GM18508 (cell line): ENCODE measurements around the gene CLDND2.

Experiments used
- ATAC-seq: cut with Tn5 transposase; IDR thresholded peaks from one replicate; pipeline ENCODE4 v1.9.1; 2021; ENCODE audit warnings: moderate number of reproducible peaks; ENCODE audit not compliant: insufficient read depth, unreplicated experiment

The CLDND2 gene

GRCh38 chr19:51357952-51358351, 10.9 kb downstream of the CLDND2 start:
- ATAC-seq, result no peak

DNA sequence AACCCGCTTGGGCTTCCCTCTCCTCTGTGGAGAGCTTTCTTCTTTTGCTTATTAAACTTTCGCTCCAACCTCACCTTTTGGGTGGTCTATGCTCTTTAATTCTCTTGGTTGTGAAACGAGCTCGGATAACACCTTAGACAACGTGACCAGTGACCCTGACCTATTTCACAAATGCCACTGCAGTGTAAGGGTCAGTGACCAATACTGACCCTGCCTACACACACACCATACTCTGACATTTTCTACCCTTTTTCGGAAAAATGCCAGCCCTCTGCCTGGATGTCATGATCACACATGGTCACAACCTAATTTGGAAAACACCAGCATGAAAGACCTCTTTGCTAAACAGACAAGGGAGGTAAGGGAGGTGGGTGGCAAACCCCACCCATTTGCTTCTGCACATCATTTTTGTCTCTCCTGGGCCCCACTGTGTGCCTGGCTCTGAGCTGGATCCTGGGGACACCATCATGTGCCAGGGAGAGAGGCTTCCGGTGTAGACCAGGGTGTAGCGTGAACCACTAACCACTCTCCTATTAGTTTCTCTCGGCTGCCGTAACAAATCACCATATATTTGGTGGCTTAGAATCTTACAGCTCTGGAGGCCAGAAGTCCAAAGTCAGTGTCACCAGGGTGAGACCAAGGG, 12.5 kb downstream of the CLDND2 start:
- ATAC-seq, result no peak

- ATAC-seq, result no peak
These were observed 14.1 kb downstream of the CLDND2 start for GRCh38 chr19:51354742-51355148.

DNA sequence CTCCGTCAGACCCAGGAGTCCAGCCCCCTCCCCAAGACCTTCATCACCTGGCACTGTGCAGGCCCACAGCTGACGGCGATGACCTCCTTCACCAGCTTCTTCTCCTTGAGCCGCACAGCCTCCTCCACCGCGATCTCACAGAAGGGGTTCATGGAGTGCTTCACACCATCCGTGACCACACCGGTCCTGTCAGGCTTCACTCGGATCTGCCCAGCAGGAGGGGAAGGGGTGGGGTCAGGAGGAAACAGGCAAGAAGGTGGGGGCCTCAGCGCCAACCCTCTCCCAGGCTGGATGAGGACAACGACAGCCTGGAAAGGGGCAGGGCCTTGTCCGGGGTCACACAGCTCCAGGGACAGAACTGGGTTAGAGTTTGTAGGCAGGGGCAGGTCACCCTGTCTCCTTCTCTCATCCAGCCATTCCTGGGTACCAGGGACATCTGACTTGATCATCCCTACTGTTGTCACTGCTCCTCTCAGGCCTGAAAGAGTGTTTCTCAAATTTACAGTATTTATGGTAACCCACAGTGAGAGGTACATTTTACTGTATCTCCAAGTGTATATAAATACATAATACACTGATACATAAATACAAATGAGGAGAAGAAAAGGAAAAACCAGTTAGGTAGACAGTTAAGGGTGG, 14.6 kb downstream of the CLDND2 start:
- ATAC-seq, result no peak

- no peak for ATAC-seq
These were observed 15.9 kb downstream of the CLDND2 start for GRCh38 chr19:51352783-51353360.

DNA sequence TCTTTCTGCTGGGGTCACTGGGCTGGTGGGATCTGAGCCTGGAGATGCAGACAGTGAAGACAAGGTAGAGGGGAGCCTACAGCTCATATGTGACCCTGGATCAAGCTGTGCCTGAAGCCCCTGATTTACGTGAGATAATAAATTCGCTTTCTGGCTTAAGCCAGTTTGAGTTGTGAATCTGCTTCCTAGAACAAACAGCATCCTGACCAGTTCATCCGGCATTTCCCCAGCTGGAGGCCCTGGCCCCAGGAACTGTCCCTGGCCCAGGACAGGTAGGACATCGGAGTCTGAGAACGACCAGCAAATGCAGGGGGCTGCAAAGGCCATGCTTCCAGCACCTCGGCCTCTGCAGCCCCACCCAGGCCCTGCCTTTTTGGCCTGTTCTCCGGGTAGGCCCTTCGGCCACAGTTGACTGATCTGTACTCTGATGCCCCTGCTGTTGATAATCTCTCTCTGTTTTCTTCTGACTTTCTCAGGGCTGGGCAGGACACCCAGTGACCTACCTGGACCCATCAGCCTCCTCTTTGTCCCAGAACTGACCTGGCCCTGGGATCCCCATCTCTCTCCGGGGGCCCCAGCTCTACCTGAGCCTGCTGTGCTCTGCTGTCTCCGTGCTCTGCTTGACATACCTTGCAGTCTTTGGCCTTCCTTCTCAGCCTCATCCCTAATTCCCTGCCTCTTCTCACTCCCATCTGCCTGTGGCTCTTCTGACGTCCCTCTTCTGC, 17.4 kb downstream of the CLDND2 start:
- no peak for ATAC-seq

- ATAC-seq, result no peak
These were observed 21.4 kb downstream of the CLDND2 start for GRCh38 chr19:51347209-51347928.

GRCh38 chr19:51346742-51347141, 22.1 kb downstream of the CLDND2 start:
- no peak for ATAC-seq

DNA sequence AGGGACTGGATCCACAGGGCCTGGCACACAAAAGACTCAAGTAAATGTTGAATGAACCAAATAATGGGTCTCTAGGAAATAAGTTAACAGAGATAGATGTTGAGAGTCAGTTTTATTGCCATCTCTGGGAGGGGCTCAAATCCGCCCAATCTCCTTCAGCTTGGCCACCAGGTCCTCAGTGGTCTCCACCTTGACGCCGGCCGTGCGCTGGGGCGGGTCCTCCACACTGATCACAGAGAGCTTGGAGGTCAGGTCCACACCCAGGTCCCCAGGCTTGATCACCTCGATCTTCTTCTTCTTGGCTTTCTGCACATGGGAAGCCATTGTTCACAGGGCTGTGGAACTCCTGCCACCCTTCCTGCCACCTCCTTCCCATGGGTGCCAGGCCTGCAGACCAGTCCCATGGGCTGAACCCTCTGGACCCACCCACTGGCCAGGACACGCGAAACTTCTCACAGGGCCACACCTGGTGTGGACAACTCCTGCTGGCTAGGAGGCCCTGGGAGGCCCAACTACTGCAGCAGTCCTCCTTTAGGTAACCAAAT, 23.7 kb downstream of the CLDND2 start:
- ATAC-seq, result no peak

DNA sequence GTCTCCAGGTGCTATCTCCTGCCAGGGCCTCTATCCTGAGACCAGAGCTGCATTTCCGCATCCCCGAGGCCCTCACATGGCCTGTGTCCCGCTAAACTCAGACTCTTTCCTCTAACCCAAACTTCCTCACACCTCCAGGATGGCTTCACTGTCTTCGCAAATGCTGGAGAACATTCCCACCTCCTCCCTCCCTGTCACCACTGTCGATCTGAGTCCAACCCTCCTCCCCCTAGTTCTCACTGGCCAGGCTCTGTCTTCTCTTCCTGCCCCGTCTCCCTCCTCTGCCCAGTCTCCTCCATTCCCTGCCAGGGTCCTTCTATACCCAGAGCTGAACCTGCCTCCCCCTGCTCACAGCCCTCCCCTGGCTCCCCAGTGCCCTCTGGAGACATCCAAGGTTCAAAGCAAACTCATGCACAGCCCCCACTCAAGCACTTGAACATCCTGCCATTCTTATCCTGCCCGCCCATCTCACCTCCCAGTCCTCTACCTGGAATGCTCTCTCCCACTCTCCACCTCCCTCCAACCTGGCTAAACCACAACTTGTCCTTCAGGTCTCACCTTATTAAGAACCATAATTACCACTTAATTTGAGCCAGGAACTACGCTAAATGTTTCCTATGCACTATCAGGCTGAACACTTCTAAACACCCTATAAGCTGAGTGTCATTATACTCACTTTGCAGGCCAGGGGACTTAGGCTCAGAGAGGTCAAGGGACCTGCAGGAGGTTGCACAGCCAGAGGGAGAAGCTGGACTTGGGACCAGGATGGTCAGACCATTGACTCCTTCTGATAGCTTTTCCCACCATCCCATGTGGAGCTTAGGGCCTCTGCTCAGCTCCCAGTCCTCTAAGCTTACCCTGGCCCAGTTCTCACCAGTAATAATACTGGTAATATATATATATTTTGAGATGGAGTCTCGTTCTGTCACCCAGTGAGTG, 25.9 kb downstream of the CLDND2 start:
- no peak for ATAC-seq

- ATAC-seq, result no peak
These were observed 26.7 kb downstream of the CLDND2 start, which contains the start of gene VSIG10L for GRCh38 chr19:51341976-51342580. VSIG10L (minus strand) TSS chr19:51342139; CDS start chr19:51342124, 15 bp downstream.

GRCh38 chr19:51341066-51341465, 27.7 kb downstream of the CLDND2 start:
- ATAC-seq, result no peak

DNA sequence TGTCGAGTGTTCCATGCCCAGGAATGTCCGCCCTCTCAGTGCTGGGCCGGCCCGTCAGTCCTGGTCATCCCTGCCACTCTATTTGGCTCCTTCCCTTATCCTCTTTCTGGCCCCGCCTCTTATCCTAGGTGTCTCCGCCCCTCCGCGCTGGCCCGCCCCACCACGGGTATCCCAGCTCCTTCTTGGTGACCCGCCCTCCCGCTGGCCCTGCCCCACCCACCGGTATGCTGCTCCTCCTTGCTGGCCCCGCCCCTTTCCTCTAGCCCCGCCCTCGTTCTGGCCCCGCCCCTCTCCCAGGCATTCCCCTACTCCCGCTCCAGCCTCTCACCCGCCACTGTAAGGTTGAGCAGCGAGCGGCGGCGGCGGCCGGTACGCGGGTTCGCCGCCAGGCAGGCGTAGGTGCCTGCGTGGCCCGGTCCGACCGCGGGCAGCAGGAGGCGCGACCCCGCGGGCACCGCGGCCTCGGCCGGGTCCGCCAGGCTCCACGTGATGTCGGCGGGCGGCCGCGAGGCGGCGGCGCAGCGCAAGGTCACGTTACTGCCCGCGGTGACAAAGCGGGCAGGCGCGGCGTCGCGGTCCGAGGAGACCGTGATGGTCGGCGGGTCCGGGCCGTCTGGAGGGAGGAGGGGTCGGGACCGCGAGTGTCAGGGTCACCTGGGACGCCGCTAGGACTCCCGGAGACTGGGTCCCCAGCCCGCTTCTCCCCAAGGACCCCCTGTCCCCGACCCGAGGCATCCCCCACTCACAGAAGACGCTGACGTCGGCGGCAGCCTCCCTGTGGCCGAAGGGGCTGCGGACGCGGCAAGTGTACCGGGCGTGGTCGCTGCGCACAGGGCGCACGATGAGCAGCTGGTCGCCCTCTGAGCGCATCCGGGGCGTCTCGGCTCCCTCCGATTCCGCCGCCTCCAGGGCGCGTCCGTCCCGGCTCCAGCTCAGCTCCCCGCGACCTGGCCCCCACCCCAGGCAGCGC, 28.8 kb downstream of the CLDND2 start:
- no peak for ATAC-seq

- ATAC-seq, result no peak
These were observed 29.5 kb downstream of the CLDND2 start for GRCh38 chr19:51339313-51339686.

GRCh38 chr19:51338563-51339312, 30.1 kb downstream of the CLDND2 start:
- no peak for ATAC-seq

GRCh38 chr19:51337861-51338562, 30.8 kb downstream of the CLDND2 start:
- no peak for ATAC-seq
